GM23338 (cell line): ENCODE results near the gene FHIT.
A peak's percentile ranks its signal among the peaks of the same experiment; 100 is the strongest.

Experiments used
- CREB1 ChIP-seq: fragments of 250-450 bp; sonication (Bioruptor Pico); IDR thresholded peaks from 2 replicates; pipeline ENCODE4 v1.5.0; 2020; ENCODE audit warnings: low read depth, mild to moderate bottlenecking, moderate library complexity
- EZH2 ChIP-seq: fragments of 200-600 bp; sonication (generic); IDR thresholded peaks from one replicate; pipeline ENCODE4 v1.8.0; 2017; ENCODE audit warnings: antibody characterized with exemption, mild to moderate bottlenecking, low read depth; ENCODE audit not compliant: unreplicated experiment
- JUNB ChIP-seq: IDR thresholded peaks from one replicate; pipeline ENCODE4 v1.6.1; 2016; ENCODE audit warnings: antibody characterized with exemption; ENCODE audit not compliant: unreplicated experiment
- POLR2AphosphoS5 ChIP-seq: IDR thresholded peaks from 2 replicates; pipeline ENCODE4 v1.6.1; 2016; ENCODE audit warnings: antibody characterized with exemption, low read depth
- REST ChIP-seq: IDR thresholded peaks from one replicate; pipeline ENCODE4 v1.6.1; 2018; ENCODE audit warnings: antibody characterized with exemption; ENCODE audit not compliant: unreplicated experiment
- STAT1 ChIP-seq: IDR thresholded peaks from one replicate; pipeline ENCODE4 v1.6.1; 2016; ENCODE audit warnings: antibody characterized with exemption; ENCODE audit not compliant: unreplicated experiment
- ZNF331 ChIP-seq: fragments of 250-450 bp; sonication (Bioruptor Pico); IDR thresholded peaks from 2 replicates; pipeline ENCODE4 v1.5.0; 2020; ENCODE audit warnings: low read depth, mild to moderate bottlenecking, moderate library complexity
- TF ChIP-seq, protein P1 (sequence below), 2 experiments: fragments of 200-600 bp in 1 of 2; sonication (generic) in 1 of 2; conservative IDR thresholded peaks; 2 replicates each; pipeline versions ENCODE4 v1.5.1 to v1.6.1; 2016 to 2017; ENCODE audit warnings: antibody characterized with exemption in 2 of 2, low read depth in 2 of 2, mild to moderate bottlenecking in 2 of 2, moderate library complexity in 1 of 2

DNA sequence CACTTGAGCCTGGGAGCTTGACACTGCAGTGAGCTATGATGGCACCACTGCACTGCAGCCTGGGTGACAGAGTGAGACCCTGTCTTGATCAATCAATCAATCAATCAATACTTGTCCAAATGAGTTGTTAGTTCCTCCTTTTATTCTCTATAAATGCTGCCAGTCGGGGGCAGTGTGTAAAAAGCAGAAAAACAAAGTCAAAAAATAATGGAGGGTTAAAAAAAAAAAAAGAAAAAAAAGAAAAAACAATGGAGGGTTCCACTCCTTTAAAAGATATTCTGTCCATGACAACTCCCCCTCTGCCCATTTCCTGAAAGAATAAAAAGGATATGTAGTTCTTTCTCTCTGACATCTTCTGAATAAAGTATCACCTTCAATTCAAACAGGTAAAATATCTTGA lies 1068.6 kb downstream of the FHIT start:
- TF ChIP-seq, protein P1, sequence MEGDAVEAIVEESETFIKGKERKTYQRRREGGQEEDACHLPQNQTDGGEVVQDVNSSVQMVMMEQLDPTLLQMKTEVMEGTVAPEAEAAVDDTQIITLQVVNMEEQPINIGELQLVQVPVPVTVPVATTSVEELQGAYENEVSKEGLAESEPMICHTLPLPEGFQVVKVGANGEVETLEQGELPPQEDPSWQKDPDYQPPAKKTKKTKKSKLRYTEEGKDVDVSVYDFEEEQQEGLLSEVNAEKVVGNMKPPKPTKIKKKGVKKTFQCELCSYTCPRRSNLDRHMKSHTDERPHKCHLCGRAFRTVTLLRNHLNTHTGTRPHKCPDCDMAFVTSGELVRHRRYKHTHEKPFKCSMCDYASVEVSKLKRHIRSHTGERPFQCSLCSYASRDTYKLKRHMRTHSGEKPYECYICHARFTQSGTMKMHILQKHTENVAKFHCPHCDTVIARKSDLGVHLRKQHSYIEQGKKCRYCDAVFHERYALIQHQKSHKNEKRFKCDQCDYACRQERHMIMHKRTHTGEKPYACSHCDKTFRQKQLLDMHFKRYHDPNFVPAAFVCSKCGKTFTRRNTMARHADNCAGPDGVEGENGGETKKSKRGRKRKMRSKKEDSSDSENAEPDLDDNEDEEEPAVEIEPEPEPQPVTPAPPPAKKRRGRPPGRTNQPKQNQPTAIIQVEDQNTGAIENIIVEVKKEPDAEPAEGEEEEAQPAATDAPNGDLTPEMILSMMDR (conservative IDR thresholded peaks at IDR 0.05; ENCODE audit: low read depth in 2 of 2), result peak; percentile 26 to 44; a peak in 2 of 4 replicates
- no peak for TF ChIP-seq ZNF331 (CRISPR knock-in tag)
- TF ChIP-seq JUNB, result no peak
- no peak for TF ChIP-seq CREB1
- no peak for TF ChIP-seq STAT1
- no peak for TF ChIP-seq POLR2AphosphoS5
- no peak for TF ChIP-seq EZH2
- no peak for TF ChIP-seq REST
